Neutrophil (primary cell): ENCODE results near the gene SHISA9.

Experiments
- H3K27ac ChIP-seq: fragments of 200-600 bp; sonication (generic); 2 replicates; pipeline ENCODE4 v1.5.1; 2016; ENCODE audit warnings: mild to moderate bottlenecking, moderate library complexity
- H3K27me3 ChIP-seq: fragments of 200-600 bp; sonication (generic); 2 replicates; pipeline ENCODE4 v1.6.0; 2016; ENCODE audit warnings: mild to moderate bottlenecking
- H3K36me3 ChIP-seq: fragments of 200-600 bp; sonication (generic); 2 replicates; pipeline ENCODE4 v1.5.1; 2017
- H3K4me1 ChIP-seq, 2 experiments: fragments of 200-600 bp in 1 of 2; sonication (generic) in 1 of 2; 1 replicate in 1 of 2; 2 replicates in 1 of 2; pipeline versions ENCODE4 v1.5.1 to v1.6.1; 2013 to 2016; ENCODE audit warnings: low read depth in 1 of 2, low read length in 1 of 2, mild to moderate bottlenecking in 1 of 2, moderate library complexity in 1 of 2; ENCODE audit not compliant: control insufficient read depth in 1 of 2, insufficient read depth in 1 of 2
- H3K4me3 ChIP-seq, 2 experiments: fragments of 200-600 bp in 1 of 2; sonication (generic) in 1 of 2; 1 replicate in 1 of 2; 2 replicates in 1 of 2; pipeline ENCODE4 v1.5.1; 2013 to 2016; ENCODE audit warnings: low read depth in 1 of 2, low read length in 1 of 2, mild to moderate bottlenecking in 1 of 2, moderate library complexity in 1 of 2
- H3K9me3 ChIP-seq: fragments of 200-600 bp; sonication (generic); 2 replicates; pipeline ENCODE4 v1.5.1; 2016
- CTCF ChIP-seq: fragments of 200-600 bp; sonication (generic); IDR thresholded peaks from 2 replicates; pipeline ENCODE4 v1.5.1; 2016; ENCODE audit warnings: antibody characterized with exemption

SHISA9 gene

GRCh38 chr16:13148294-13148693 is 246.9 kb downstream of the SHISA9 start:
- no peaks in the 10 kb centered on the region for H3K9me3 ChIP-seq
- H3K4me3 ChIP-seq = no peak overlapping the region
- H3K27me3 ChIP-seq = no peaks in the 10 kb centered on the region
- no peak for TF ChIP-seq CTCF
- no peaks in the 10 kb centered on the region for H3K36me3 ChIP-seq
- no peaks in the 10 kb centered on the region for H3K4me1 ChIP-seq
- no peak overlapping the region for H3K27ac ChIP-seq

DNA sequence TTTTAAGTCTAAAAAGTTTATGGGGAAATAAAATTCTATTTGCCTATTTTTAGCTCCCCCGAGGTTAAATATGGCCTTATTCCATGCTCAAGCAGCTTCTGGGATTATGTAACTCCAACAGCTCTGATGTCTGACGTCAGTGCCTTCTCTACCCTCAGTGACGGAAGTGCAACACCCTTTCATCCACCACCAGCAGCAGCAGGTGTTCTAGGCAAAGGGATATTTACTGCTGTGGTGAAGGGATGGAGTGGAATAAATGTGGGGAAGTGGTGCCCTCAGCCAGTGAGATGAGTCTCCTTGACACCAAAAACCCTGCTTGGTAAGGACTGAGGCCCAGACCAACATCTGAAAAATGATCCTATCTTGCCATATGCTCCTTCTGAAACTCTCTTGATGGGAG is 247.4 kb downstream of the SHISA9 start:
- H3K4me3 ChIP-seq = no peak overlapping the region
- no peaks in the 10 kb centered on the region for H3K27me3 ChIP-seq
- no peaks in the 10 kb centered on the region for H3K9me3 ChIP-seq
- no peaks in the 10 kb centered on the region for H3K36me3 ChIP-seq
- H3K4me1 ChIP-seq = no peaks in the 10 kb centered on the region
- TF ChIP-seq CTCF = no peak
- H3K27ac ChIP-seq = no peak overlapping the region

DNA sequence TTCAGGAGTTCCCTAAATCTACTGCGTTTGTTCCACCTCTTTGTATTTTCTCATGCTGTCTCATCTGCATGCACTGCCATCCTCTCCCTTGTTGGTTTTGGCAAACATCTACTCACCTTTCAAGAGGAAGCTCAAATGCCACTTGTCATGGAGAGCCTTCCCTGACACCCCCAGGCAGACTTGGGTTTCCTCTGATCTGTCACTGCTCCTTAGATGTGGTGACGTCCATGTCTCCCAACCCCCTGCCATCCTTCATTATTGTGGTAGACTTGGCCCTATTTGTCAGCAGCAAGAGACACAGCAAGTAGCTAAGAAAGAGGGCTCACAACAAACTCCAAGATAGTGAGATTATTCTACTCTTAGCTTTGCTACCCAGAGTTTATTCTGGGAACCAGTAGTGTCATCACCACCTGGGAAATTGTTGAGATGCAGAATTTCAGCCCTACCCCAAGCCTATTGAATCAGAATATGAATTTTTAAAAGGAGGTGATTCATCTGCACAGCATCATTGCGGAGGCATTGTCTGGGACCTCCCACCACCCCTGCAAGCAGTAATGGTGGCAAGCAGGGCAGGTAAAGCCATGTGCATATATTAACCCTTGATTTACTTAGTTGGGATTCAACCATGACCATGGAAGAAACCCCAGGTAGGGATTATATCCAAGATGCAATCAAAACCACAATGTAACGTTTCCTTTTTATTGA is 248.9 kb downstream of the SHISA9 start:
- no peaks in the 10 kb centered on the region for H3K4me1 ChIP-seq
- no peak overlapping the region for H3K27ac ChIP-seq
- H3K4me3 ChIP-seq = no peak overlapping the region
- no peaks in the 10 kb centered on the region for H3K9me3 ChIP-seq
- H3K27me3 ChIP-seq = no peaks in the 10 kb centered on the region
- no peaks in the 10 kb centered on the region for H3K36me3 ChIP-seq
- no peak for TF ChIP-seq CTCF

- Histone ChIP-seq H3K27ac (no peak overlapping the region), H3K4me1 (no peaks in the 10 kb centered on the region), H3K27me3 (no peaks in the 10 kb centered on the region), H3K4me3 (no peak overlapping the region), H3K9me3 (no peaks in the 10 kb centered on the region), H3K36me3 (no peaks in the 10 kb centered on the region)
- TF ChIP-seq CTCF = no peak
These were observed 252.3 kb downstream of the SHISA9 start for GRCh38 chr16:13153696-13154095.

DNA sequence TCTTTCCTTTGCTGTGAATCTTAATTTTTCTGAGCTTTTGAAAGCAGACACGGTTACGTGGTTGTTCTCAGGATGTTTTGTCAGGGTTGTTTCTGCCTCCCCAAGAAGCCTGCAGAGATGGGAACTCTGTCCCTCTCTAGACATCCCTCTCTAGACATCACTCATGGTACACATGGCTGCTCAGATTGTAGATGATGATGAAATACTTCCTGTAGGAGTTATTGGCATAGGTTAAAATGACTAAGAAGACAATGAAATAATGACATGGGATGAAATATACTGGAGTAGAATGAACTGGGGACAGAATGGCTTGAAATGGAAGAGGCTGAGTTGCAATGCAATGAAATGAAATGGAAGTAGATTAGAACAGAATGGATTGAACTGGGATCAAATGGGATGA is 253.4 kb downstream of the SHISA9 start:
- no peak overlapping the region for H3K4me3 ChIP-seq
- no peaks in the 10 kb centered on the region for H3K9me3 ChIP-seq
- no peaks in the 10 kb centered on the region for H3K4me1 ChIP-seq
- no peak overlapping the region for H3K27ac ChIP-seq
- no peak for TF ChIP-seq CTCF
- no peaks in the 10 kb centered on the region for H3K36me3 ChIP-seq
- H3K27me3 ChIP-seq = no peaks in the 10 kb centered on the region
